HCT116 (cell line): ENCODE results near the gene EXOC4. TPM values are rescaled to one million over a fixed set of nuclear protein-coding genes. Genes with fewer than 3 reads are reported as not detected.

Experiments
- ATAC-seq: fragments of 200-7000 bp; cut with Tn5 transposase; 2 replicates; pipeline ENCODE4 v1.9.1; 2020; ENCODE audit warnings: mild to moderate bottlenecking, moderate library complexity
- BruUV-seq: library from RNA; stranded (reverse); fragments of 400-500 nt; replicated peaks from 2 replicates; lab custom pipeline; 2021; lab: Mats Ljungman, UMichigan
- CTCF ChIA-PET: fragments of 300-600 bp; sonication (Branson Sonifier 250); formaldehyde crosslinking; loops from one replicate; lab custom pipeline; 2021; ENCODE audit warnings: antibody characterized with exemption; lab: Charles Lee
- POLR2A ChIA-PET: fragments of 300-600, 350-600 bp; sonication (Branson Sonifier 250); formaldehyde crosslinking; loops from one replicate; lab custom pipeline; 2021; ENCODE audit warnings: antibody characterized with exemption; lab: Charles Lee
- RAD21 ChIA-PET, 2 experiments: fragments of 300-600 bp; sonication (Branson Sonifier 250); formaldehyde crosslinking; loops; one replicate each; lab custom pipeline; 2023; ENCODE audit warnings: low total read pairs in 2 of 2; ENCODE audit not compliant: uncharacterized antibody in 2 of 2, unreplicated experiment in 2 of 2, low non-redundant PET in 1 of 2; lab: Charles Lee
- DNase-seq: peaks from one replicate; pipeline ENCODE4 v3.0.0-alpha.2; 2010; ENCODE audit warnings: low read depth, low spot score
- H2AFZ ChIP-seq: fragments of 200-600 bp; shearing (Covaris generic), sonication (generic); 2 replicates; pipeline ENCODE4 v1.6.1; 2017; ENCODE audit warnings: low read depth, mixed run types, mixed read lengths, antibody characterized with exemption, low read length; ENCODE audit not compliant: poor library complexity, severe bottlenecking
- H3K27ac ChIP-seq: 2 replicates; pipeline ENCODE4 v1.5.1; 2012; ENCODE audit warnings: low read depth, low read length
- H3K27me3 ChIP-seq: fragments of 200-600 bp; sonication (generic); 2 replicates; pipeline ENCODE4 v1.6.1; 2016; ENCODE audit warnings: mixed run types, low read length, mixed read lengths; ENCODE audit not compliant: insufficient read depth
- H3K36me3 ChIP-seq, 2 experiments: fragments of 200-500 bp in 1 of 2; fragments of 200-600 bp in 1 of 2; sonication (Bioruptor generic) in 1 of 2; sonication (generic) in 1 of 2; 2 replicates each; pipeline versions ENCODE4 v1.5.1 to v1.6.1; 2014 to 2016; ENCODE audit warnings: low read length in 2 of 2, inconsistent platforms in 1 of 2, mixed read lengths in 1 of 2, mixed run types in 1 of 2; ENCODE audit not compliant: insufficient read depth in 2 of 2, control insufficient read depth in 1 of 2
- H3K4me1 ChIP-seq, 2 experiments: fragments of 200-600 bp in 1 of 2; sonication (generic) in 1 of 2; 2 replicates each; pipeline versions ENCODE4 v1.5.1 to v1.6.1; 2012 to 2017; ENCODE audit warnings: low read length in 2 of 2, inconsistent platforms in 1 of 2, mild to moderate bottlenecking in 1 of 2, mixed read lengths in 1 of 2, mixed run types in 1 of 2, moderate library complexity in 1 of 2; ENCODE audit not compliant: insufficient read depth in 2 of 2, control insufficient read depth in 1 of 2
- H3K4me2 ChIP-seq: fragments of 200-600 bp; sonication (generic); 2 replicates; pipeline ENCODE4 v1.6.1; 2017; ENCODE audit warnings: mixed run types, low read length, mixed read lengths
- H3K4me3 ChIP-seq, 2 experiments: fragments of 200-600 bp in 1 of 2; sonication (generic) in 1 of 2; replicated peaks in 1 of 2; 2 replicates each; pipeline ENCODE4 v1.5.1; 2011 to 2016; ENCODE audit warnings: low read length in 2 of 2, control low read depth in 1 of 2, low read depth in 1 of 2, mild to moderate bottlenecking in 1 of 2, mixed read lengths in 1 of 2, mixed run types in 1 of 2
- H3K79me2 ChIP-seq: fragments of 200-600 bp; sonication (generic); 2 replicates; pipeline ENCODE4 v1.6.1; 2017; ENCODE audit warnings: mild to moderate bottlenecking, mixed run types, low read length, moderate library complexity, mixed read lengths; ENCODE audit not compliant: insufficient read depth
- H3K9ac ChIP-seq: fragments of 200-600 bp; sonication (generic); 2 replicates; pipeline ENCODE4 v1.6.1; 2016; ENCODE audit warnings: low read length, mixed read lengths
- H3K9me2 ChIP-seq: fragments of 200-600 bp; sonication (generic), shearing (Covaris generic); 2 replicates; pipeline ENCODE4 v1.6.1; 2017; ENCODE audit warnings: mixed run types, mild to moderate bottlenecking, moderate library complexity; ENCODE audit not compliant: insufficient read depth
- H3K9me3 ChIP-seq, 2 experiments: fragments of 200-500 bp in 1 of 2; fragments of 200-600 bp in 1 of 2; sonication (Bioruptor generic) in 1 of 2; sonication (generic) in 1 of 2; 2 replicates each; pipeline ENCODE4 v1.6.1; 2014 to 2017; ENCODE audit warnings: low read length in 2 of 2, mixed read lengths in 2 of 2, inconsistent platforms in 1 of 2, low read depth in 1 of 2, mild to moderate bottlenecking in 1 of 2, mixed run types in 1 of 2, moderate library complexity in 1 of 2; ENCODE audit not compliant: control insufficient read depth in 1 of 2, insufficient read depth in 1 of 2
- H4K20me1 ChIP-seq: fragments of 200-600 bp; sonication (generic), shearing (Covaris generic); 2 replicates; pipeline ENCODE4 v1.6.1; 2017; ENCODE audit warnings: mixed run types, mild to moderate bottlenecking, moderate library complexity; ENCODE audit not compliant: insufficient read depth
- CBX3 ChIP-seq: IDR thresholded peaks from 2 replicates; pipeline ENCODE4 v1.6.1; 2012; ENCODE audit warnings: low read depth
- CEBPB ChIP-seq: IDR thresholded peaks from 2 replicates; pipeline ENCODE4 v1.6.1; 2012; ENCODE audit warnings: low read depth
- EGR1 ChIP-seq: IDR thresholded peaks from 2 replicates; pipeline ENCODE4 v1.6.1; 2012; ENCODE audit warnings: low read depth
- ELF1 ChIP-seq: IDR thresholded peaks from 2 replicates; pipeline ENCODE4 v1.6.1; 2012; ENCODE audit warnings: low read depth, borderline replicate concordance
- EZH2 ChIP-seq: fragments of 200-600 bp; sonication (generic); IDR thresholded peaks from 2 replicates; pipeline ENCODE4 v1.6.1; 2017; ENCODE audit warnings: antibody characterized with exemption, mixed run types
- FOSL1 ChIP-seq: IDR thresholded peaks from 2 replicates; pipeline ENCODE4 v1.6.1; 2012; ENCODE audit warnings: low read depth
- JUND ChIP-seq: IDR thresholded peaks from 2 replicates; pipeline ENCODE4 v1.6.1; 2012
- POLR2AphosphoS5 ChIP-seq: IDR thresholded peaks from 2 replicates; pipeline ENCODE4 v1.6.1; 2011; ENCODE audit warnings: mild to moderate bottlenecking, low read depth, low read length, moderate library complexity
- SIN3A ChIP-seq: IDR thresholded peaks from 2 replicates; pipeline ENCODE4 v1.6.1; 2012; ENCODE audit warnings: low read depth
- SP1 ChIP-seq: IDR thresholded peaks from 2 replicates; pipeline ENCODE4 v1.6.1; 2012; ENCODE audit warnings: low read depth
- TCF7L2 ChIP-seq: IDR thresholded peaks from 2 replicates; pipeline ENCODE4 v1.7.0; 2011; ENCODE audit warnings: borderline replicate concordance, inconsistent platforms; ENCODE audit not compliant: insufficient read depth, insufficient read length; ENCODE audit errors: extremely low read depth
- YY1 ChIP-seq: IDR thresholded peaks from 2 replicates; pipeline ENCODE4 v1.6.1; 2011; ENCODE audit warnings: low read length, low read depth, moderate library complexity, mild to moderate bottlenecking; ENCODE audit not compliant: insufficient replicate concordance; ENCODE audit errors: extremely low read depth
- intact Hi-C: fragments of 100-400 bp; cut with micrococcal nuclease; formaldehyde crosslinking; loops from 2 replicates; pipeline ENCODE4 v1.10.0; 2022
- total RNA-seq: library from RNA; stranded (reverse); gene quantifications from one replicate; pipeline ENCODE4 v1.2.1, GENCODE V29; 2021; ENCODE audit not compliant: unreplicated experiment

EXOC4 gene
- total RNA-seq, 1 experiment from 2014 or later = 40.3 TPM

DNA sequence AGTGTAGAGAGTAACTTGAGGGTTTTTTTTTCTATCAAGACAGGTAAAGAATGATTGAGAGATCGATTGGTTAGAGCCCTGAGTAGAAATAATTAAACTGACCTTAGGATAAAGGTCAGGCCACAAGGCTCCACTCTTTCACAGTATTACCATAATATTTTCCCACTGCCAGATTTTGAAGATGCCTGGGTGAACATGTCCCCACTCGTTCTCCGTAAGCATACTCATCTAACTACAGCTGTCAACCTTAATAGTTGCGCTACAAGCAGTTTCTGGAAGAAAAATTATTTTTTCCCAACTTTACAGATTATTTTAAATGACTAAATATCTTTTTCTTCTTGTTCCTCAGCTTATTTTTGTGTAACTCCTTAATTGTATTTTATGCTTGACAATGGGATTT, 671.1 kb downstream of the EXOC4 start:
- Histone ChIP-seq H3K36me3 (no peaks in the 10 kb centered on the region), H3K4me3 (no peak overlapping the region), H3K4me2 (no peak overlapping the region), H3K79me2 (no peaks in the 10 kb centered on the region), H3K27ac (no peak overlapping the region), H3K27me3 (no peaks in the 10 kb centered on the region), H3K9me3 (no peaks in the 10 kb centered on the region), H3K4me1 (no peaks in the 10 kb centered on the region), H2AFZ (no peak overlapping the region), H3K9me2 (no peaks in the 10 kb centered on the region), H3K9ac (no peak overlapping the region), H4K20me1 (no peaks in the 10 kb centered on the region)
- ATAC-seq (no peak), DNase-seq (no peak)
- intact Hi-C loops = no loop called here
- ChIA-PET CTCF (no interaction called here), RAD21 (no interaction called here), POLR2A (no interaction called here)
- no peak for TF ChIP-seq ELF1
- no peak for TF ChIP-seq CBX3
- no peak for TF ChIP-seq EGR1
- no peak for TF ChIP-seq CEBPB
- no peak for TF ChIP-seq EZH2
- no TSS peak for BruUV-seq

DNA sequence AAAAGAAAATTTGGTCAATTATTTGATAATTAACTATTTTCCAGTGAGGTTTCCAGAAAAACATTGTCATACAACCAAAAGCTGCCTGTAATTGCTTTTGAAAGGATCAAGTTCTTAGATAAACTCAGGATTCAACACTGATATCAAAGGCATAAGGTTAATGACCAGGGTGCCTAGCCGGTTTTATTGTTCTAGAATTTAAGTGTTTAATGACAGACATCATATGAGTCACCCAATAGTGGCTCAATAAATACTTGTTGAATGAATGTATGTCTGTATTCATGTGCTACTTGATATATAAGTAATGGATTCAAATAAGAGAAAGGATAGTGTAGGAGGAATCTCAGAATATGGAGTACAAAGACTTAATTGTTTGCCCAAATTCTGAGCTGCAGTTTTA, 678.2 kb downstream of the EXOC4 start:
- no peaks in the 10 kb centered on the region for H3K79me2 ChIP-seq
- H3K9ac ChIP-seq = no peak overlapping the region
- no peaks in the 10 kb centered on the region for H3K27me3 ChIP-seq
- no peaks in the 10 kb centered on the region for H3K9me2 ChIP-seq
- BruUV-seq = no TSS peak
- no peaks in the 10 kb centered on the region for H3K9me3 ChIP-seq
- no peaks in the 10 kb centered on the region for H4K20me1 ChIP-seq
- intact Hi-C loops = no loop called here
- H3K4me1 ChIP-seq = peaks cover 8 to 11% of the 10 kb centered on the region in 2 experiments
- no peak for TF ChIP-seq SIN3A
- TF ChIP-seq POLR2AphosphoS5 = no peak
- peak; percentile 65 for TF ChIP-seq FOSL1
- TF ChIP-seq SP1 = peak; percentile 42; the same call in 1 of the 2 replicates
- TF ChIP-seq CEBPB = 0 out of 2 replicates have a peak, but pooled peaks have one; percentile 23
- peak; percentile 62 for TF ChIP-seq JUND
- peak; percentile 27 for TF ChIP-seq TCF7L2
- no peak for TF ChIP-seq YY1
- TF ChIP-seq, all 23 proteins: peak for 5
- ChIA-PET RAD21 (no interaction called here), POLR2A (no interaction called here), CTCF (no interaction called here)
- Histone ChIP-seq H3K4me2 (peak overlapping the region; percentile 11; the same call in 1 of the 2 replicates), H2AFZ (no peak overlapping the region), H3K4me3 (no peak overlapping the region), H3K27ac (no peak overlapping the region), H3K36me3 (no peaks in the 10 kb centered on the region)
- DNase-seq (peak; percentile 44), ATAC-seq (peak; percentile 73)
